Fibroblast of mammary gland (primary cell): ENCODE results near the gene PYROXD2.

ENCODE experiments used
- DNase-seq: peaks from one replicate; pipeline ENCODE4 v3.0.0-alpha.2; 2010; ENCODE audit warnings: low read depth
- H3K4me3 ChIP-seq: 2 replicates; pipeline ENCODE4 v1.5.1; 2011; ENCODE audit warnings: low read depth, mild to moderate bottlenecking, low read length, moderate library complexity; ENCODE audit not compliant: control insufficient read depth
- TF ChIP-seq, protein P1 (sequence below): conservative IDR thresholded peaks from 2 replicates; pipeline ENCODE4 v1.5.1; 2011; ENCODE audit warnings: low read depth, low read length, inconsistent platforms; ENCODE audit not compliant: control insufficient read depth, insufficient read depth

Gene PYROXD2

DNA sequence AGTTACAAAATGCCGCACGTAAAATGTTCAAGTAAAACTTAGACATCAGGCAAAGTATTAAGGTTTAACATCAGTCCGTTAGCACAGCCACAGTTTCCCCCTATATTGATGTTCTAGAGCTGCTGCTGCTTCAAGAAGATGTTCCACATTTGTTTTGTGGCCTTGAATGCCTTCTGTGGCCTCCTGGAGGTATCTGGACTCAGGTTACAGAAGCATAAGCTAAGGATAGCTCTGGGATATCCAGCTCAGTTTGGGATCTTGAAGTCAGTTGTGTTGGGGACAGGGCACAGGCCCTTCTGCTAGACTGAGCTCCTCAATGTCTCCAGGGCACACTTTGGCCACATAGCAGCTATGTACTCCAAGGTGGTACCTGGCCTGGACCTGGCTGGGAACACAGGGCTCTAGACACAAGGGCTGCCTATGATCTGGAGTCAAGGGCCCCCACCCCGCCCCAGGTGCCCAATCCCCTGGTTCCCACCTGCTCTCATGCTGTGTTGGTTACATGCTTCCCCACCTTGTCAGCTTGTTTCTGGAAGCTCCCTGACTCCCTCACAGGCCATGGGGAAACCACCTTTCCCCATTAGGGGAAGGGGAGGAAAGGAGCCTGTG lies 4.7 kb downstream of the PYROXD2 start:
- no peak for DNase-seq
- no peak overlapping the region for H3K4me3 ChIP-seq
- TF ChIP-seq, protein P1, sequence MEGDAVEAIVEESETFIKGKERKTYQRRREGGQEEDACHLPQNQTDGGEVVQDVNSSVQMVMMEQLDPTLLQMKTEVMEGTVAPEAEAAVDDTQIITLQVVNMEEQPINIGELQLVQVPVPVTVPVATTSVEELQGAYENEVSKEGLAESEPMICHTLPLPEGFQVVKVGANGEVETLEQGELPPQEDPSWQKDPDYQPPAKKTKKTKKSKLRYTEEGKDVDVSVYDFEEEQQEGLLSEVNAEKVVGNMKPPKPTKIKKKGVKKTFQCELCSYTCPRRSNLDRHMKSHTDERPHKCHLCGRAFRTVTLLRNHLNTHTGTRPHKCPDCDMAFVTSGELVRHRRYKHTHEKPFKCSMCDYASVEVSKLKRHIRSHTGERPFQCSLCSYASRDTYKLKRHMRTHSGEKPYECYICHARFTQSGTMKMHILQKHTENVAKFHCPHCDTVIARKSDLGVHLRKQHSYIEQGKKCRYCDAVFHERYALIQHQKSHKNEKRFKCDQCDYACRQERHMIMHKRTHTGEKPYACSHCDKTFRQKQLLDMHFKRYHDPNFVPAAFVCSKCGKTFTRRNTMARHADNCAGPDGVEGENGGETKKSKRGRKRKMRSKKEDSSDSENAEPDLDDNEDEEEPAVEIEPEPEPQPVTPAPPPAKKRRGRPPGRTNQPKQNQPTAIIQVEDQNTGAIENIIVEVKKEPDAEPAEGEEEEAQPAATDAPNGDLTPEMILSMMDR: no peak

DNA sequence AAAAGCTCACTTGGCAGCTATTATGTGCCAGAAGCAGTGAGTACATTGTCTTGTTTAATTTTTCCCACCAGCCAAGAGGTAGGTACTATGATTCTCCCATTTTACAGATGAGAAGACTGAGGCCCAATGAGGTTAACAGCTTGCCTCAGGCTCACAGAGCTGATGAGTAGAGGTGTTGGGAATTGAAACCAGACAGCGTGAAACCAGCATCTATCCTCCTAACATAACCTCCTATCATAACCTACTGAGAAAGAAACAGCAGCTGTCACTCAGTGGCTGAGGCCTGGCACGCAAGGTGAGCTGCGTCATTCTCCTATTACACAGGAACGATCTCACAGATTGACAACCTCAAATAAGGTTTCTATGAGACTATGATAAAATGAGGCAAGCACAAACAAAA lies 6.2 kb downstream of the PYROXD2 start:
- TF ChIP-seq, protein P1: no peak
- no peak for DNase-seq
- no peak overlapping the region for H3K4me3 ChIP-seq

DNA sequence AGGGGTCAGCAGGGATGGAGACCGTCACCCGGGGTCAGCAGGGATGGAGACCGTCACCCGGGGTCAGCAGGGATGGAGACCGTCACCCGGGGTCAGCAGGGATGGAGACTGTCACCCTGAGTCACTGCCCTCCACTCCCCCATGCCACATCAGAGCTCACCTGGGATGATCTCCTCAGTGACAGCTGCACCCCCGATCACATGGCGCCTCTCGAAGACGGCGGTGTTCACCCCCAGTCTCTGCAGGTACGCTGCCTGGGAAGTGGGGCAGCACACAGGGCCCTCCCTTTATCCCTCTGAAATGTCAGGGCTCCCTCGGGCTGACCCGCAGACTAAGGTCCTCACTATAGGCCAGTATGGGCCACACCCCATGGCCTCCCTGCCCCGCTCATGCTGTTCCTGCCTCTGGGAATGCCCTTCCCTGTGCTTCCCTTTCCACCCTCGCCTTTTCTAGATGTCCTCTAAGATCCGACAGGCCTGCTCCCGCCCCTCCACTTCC lies 7.2 kb downstream of the PYROXD2 start:
- TF ChIP-seq, protein P1: no peak
- H3K4me3 ChIP-seq: no peak overlapping the region
- DNase-seq: no peak

DNA sequence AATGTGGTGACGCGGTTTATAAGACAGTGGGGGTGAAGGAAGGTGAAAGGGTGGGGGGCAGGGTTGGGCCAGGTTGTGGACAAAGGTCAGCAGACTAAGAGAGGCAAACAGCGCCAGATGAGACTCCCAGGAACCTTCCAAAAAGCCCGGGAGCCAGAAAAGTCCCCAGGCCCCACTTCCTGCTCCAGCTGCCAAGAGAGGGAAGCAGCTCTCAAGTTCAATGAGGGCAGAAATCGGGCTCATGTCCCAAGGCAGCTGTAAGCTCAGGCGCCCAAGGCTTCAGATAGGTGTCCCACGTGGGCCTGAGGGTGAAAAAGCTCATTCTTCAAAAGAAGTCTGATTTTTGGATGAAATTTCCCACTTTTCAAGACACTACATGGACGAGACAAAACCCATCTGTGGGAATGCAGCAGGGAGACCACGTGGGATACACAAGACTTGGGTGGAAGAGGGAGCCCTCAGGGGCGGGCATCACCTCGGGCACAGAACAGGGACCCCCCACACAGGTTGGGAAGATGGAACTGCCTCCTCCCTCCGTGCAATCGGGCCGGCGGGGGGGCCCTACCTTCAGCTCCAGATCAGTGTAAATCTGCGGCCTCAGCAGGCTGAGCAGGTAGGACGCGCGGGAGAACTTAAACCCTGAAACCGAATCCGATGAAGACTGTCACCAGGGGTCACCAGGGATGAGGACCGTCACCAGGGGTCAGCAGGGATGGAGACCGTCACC lies 7.8 kb downstream of the PYROXD2 start:
- no peak for DNase-seq
- H3K4me3 ChIP-seq: no peak overlapping the region
- TF ChIP-seq, protein P1: no peak

DNA sequence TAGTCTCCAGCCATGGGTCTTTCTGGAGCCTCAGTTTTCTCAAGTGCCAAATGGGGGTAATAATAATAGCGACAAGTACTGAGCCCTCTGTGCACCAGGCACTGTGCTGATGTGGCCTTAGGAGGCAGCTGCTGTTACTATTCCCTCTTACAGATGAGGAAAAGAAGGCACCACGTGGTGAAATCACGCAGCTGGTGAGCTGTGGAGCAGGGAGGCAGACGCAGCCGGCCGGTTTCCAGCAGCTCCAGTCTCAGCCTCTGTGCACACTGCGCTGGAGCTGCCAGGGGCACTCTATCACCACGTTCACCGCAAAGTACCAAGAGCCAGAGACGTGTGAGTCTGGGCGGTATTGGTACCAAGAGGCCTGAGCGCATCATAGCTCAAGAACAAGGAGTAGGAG lies 9.6 kb downstream of the PYROXD2 start:
- DNase-seq: peak; percentile 44
- TF ChIP-seq, protein P1: no peak
- H3K4me3 ChIP-seq: no peak overlapping the region

DNA sequence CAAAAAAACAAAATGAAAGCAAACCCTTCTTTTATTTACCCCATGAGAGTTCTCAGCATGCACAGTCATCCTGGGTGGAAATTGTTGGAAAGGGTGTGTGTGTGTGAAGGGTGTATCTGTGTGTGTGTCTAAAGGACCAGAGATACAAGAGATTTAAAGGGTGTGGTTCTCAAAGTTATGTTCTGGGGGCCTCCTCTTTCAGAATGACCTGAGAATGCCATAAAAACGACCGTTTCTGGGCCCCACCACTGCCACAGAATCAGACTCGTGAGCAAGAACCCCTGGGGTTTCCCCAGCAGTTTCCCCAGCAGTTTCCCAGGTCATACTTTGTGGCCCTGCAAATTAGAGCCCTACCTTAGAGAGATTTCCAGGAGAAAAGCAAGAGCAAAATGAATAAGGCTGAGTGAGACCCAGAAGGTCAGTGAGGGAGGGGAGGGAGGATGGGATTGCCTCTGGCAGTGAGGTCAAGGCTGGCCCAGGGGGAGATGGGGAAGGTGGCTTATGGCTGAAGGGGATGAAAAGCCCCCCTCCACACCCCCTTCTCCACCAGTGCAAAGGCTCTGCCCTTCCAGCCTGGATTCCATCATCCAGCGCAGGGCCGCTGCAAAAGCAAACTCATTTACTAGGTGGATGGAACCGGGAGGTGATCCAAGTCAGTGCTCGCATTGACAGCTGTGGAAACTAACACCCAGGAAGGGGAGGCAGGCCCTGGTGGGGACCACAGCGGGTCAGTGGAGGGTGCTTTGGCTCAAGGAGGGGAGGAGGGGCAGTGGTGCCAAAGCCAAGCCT lies 10.2 kb downstream of the PYROXD2 start:
- peak; percentile 86 for DNase-seq
- H3K4me3 ChIP-seq: no peak overlapping the region

More for the DNA sequence above, 10.2 kb downstream of the PYROXD2 start:
- TF ChIP-seq, protein P1: no peak
